NT2/D1 (cell line): ENCODE data around the gene ZNF831.

Source experiments
- SUZ12 ChIP-seq: IDR thresholded peaks from 2 replicates; pipeline ENCODE4 v1.6.1; 2011; ENCODE audit not compliant: insufficient read length, insufficient read depth; ENCODE audit errors: extremely low read depth
- YY1 ChIP-seq: IDR thresholded peaks from 2 replicates; pipeline ENCODE4 v1.6.1; 2011; ENCODE audit not compliant: insufficient read length, insufficient read depth
- ZNF274 ChIP-seq: IDR thresholded peaks from 2 replicates; pipeline ENCODE4 v1.6.1; 2011; ENCODE audit warnings: mild to moderate bottlenecking, low read depth, low read length

DNA sequence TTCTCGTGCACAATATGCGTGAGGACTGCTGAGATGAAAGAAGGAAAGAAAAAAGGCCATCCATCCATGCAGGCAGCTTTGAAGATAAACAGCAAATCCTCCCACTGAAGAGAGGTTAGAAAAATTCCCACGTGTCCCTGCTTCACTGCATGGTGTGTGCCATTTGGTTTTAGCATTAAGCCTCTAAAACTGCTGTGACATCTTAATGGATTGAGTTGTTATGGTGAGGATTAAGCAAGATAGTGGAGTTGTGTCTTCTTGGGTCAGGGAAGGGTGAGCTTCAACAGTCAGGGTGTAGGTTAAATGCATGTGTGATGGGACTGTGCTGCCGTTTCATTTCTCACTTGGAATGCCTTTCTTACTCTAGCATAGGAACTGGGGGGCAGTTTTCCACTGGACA lies 50.5 kb downstream of the ZNF831 start:
- TF ChIP-seq YY1 (no peak), ZNF274 (no peak), SUZ12 (no peak)
